Measurements from ENCODE around the gene CMSS1. TPM values are rescaled to one million over a fixed set of nuclear protein-coding genes. Genes with fewer than 3 reads are reported as not detected.

CMSS1 gene
- total RNA-seq, 1 experiment from 2014 or later: 64.1 TPM

- no peak for ATAC-seq
- no peaks in the 10 kb centered on the region for H3K36me3 ChIP-seq (ENCODE audit: control insufficient read depth in 1 of 2, insufficient read depth in 2 of 2, low read length in 2 of 2)
- no peak overlapping the region for H3K4me2 ChIP-seq (ENCODE audit: low read length)
- no peaks in the 10 kb centered on the region for H3K9me3 ChIP-seq (ENCODE audit: control insufficient read depth in 1 of 2, insufficient read depth in 1 of 2, low read depth in 1 of 2, low read length in 2 of 2)
- no peak overlapping the region for H3K27ac ChIP-seq (ENCODE audit: low read depth, low read length)
- H3K4me3 ChIP-seq (replicated peaks in 1 of 2; ENCODE audit: low read depth in 1 of 2, low read length in 2 of 2): no peak overlapping the region
- H3K27me3 ChIP-seq (ENCODE audit: insufficient read depth, low read length): no peaks in the 10 kb centered on the region
- no peak overlapping the region for H2AFZ ChIP-seq (ENCODE audit: low read depth, low read length, poor library complexity, severe bottlenecking)
- no peak for DNase-seq (ENCODE audit: low read depth, low spot score)
- intact Hi-C loops (cut with micrococcal nuclease): no loop called here
- no peaks in the 10 kb centered on the region for H3K4me1 ChIP-seq (ENCODE audit: control insufficient read depth in 1 of 2, insufficient read depth in 2 of 2, low read length in 2 of 2)
- no TSS peak for BruUV-seq (replicated peaks)
- H4K20me1 ChIP-seq (ENCODE audit: insufficient read depth): no peaks in the 10 kb centered on the region
- no peaks in the 10 kb centered on the region for H3K9me2 ChIP-seq (ENCODE audit: insufficient read depth)
- H3K79me2 ChIP-seq (ENCODE audit: insufficient read depth, low read length): no peaks in the 10 kb centered on the region
- RAD21 ChIA-PET (ENCODE audit: low non-redundant PET in 1 of 2, low total read pairs in 2 of 2, uncharacterized antibody in 2 of 2, unreplicated experiment in 2 of 2): no interaction called here
- TF ChIP-seq, protein P1, sequence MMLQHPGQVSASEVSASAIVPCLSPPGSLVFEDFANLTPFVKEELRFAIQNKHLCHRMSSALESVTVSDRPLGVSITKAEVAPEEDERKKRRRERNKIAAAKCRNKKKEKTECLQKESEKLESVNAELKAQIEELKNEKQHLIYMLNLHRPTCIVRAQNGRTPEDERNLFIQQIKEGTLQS (IDR thresholded peaks at IDR 0.05): no peak
- no peak for TF ChIP-seq FOSL1 (IDR thresholded peaks at IDR 0.05; ENCODE audit: low read depth)
- POLR2A ChIA-PET: no interaction called here
- CTCF ChIA-PET: no interaction called here
- no peak overlapping the region for H3K9ac ChIP-seq (ENCODE audit: low read length)
Observed at GRCh38 chr3:99958222-99958912, 140.7 kb downstream of the CMSS1 start.

DNA sequence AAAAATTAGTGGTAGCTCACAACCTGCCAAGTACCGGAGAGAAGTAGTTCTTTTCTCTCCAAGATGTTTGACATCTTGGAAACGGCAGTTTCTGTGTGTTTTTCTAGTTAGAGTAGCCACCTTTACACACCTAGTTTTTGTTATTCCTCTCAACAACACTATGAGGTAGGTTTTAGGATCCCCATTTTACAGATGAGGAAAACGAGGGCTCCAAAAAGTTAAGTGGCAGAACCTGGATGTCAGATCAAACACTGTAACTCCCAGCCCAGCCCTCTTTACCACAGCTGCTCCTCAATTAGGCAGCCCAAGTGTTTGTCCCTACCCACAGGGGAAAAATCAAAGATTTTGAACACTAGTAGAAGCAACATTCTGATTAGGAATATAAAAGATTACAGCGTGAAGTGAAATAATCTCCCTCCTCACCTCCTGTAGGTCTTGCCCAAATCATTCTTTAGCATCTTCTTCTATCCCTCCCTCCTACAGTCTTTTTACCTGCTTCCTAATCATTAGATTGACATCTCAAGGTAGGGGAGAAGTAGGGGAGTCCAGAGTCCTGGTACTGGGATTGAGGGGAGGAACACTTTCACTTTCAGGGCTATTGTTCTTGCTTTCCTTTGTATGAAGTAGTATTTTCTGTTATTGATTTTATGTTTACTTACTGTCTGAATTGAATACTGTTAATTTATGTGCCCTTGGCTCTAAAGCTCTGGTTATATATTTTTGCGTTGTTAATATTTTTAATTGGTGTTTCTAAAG, 142.6 kb downstream of the CMSS1 start:
- ChIA-PET RAD21 (ENCODE audit: low non-redundant PET in 1 of 2, low total read pairs in 2 of 2, uncharacterized antibody in 2 of 2, unreplicated experiment in 2 of 2) (no interaction called here), CTCF (no interaction called here), POLR2A (no interaction called here)
- H3K4me1 ChIP-seq (ENCODE audit: control insufficient read depth in 1 of 2, insufficient read depth in 2 of 2, low read length in 2 of 2): no peaks in the 10 kb centered on the region
- ATAC-seq (no peak), DNase-seq (ENCODE audit: low read depth, low spot score) (no peak)
- no peaks in the 10 kb centered on the region for H4K20me1 ChIP-seq (ENCODE audit: insufficient read depth)
- no peak overlapping the region for H3K4me3 ChIP-seq (replicated peaks in 1 of 2; ENCODE audit: low read depth in 1 of 2, low read length in 2 of 2)
- BruUV-seq (replicated peaks): no TSS peak
- no peak overlapping the region for H2AFZ ChIP-seq (ENCODE audit: low read depth, low read length, poor library complexity, severe bottlenecking)
- H3K9ac ChIP-seq (ENCODE audit: low read length): no peak overlapping the region
- no peaks in the 10 kb centered on the region for H3K27me3 ChIP-seq (ENCODE audit: insufficient read depth, low read length)
- intact Hi-C loops (cut with micrococcal nuclease): no loop called here
- H3K27ac ChIP-seq (ENCODE audit: low read depth, low read length): no peak overlapping the region
- TF ChIP-seq FOSL1 (IDR thresholded peaks at IDR 0.05; ENCODE audit: low read depth) (no peak), ZBTB33 (IDR thresholded peaks at IDR 0.05; ENCODE audit: extremely low read depth, insufficient replicate concordance, low read length) (no peak), RAD21 (IDR thresholded peaks at IDR 0.05; ENCODE audit: low read depth) (no peak), EZH2 (IDR thresholded peaks at IDR 0.05) (no peak), POLR2AphosphoS5 (IDR thresholded peaks at IDR 0.05; ENCODE audit: low read depth, low read length) (no peak), EZH2phosphoT487 (IDR thresholded peaks at IDR 0.05; ENCODE audit: borderline replicate concordance) (no peak), CEBPB (IDR thresholded peaks at IDR 0.05; ENCODE audit: low read depth) (no peak), TCF7L2 (IDR thresholded peaks at IDR 0.05; ENCODE audit: borderline replicate concordance, extremely low read depth, insufficient read depth, insufficient read length) (no peak), POLR2A (IDR thresholded peaks at IDR 0.05; ENCODE audit: borderline replicate concordance, extremely low read depth, insufficient read depth, insufficient read length) (no peak)
- TF ChIP-seq, protein P1 (IDR thresholded peaks at IDR 0.05): no peak
- TF ChIP-seq, protein P2, sequence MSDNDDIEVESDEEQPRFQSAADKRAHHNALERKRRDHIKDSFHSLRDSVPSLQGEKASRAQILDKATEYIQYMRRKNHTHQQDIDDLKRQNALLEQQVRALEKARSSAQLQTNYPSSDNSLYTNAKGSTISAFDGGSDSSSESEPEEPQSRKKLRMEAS (IDR thresholded peaks at IDR 0.05): no peak
- H3K9me3 ChIP-seq (ENCODE audit: control insufficient read depth in 1 of 2, insufficient read depth in 1 of 2, low read depth in 1 of 2, low read length in 2 of 2): no peaks in the 10 kb centered on the region
- H3K36me3 ChIP-seq (ENCODE audit: control insufficient read depth in 1 of 2, insufficient read depth in 2 of 2, low read length in 2 of 2): no peaks in the 10 kb centered on the region
- H3K4me2 ChIP-seq (ENCODE audit: low read length): no peak overlapping the region
- H3K79me2 ChIP-seq (ENCODE audit: insufficient read depth, low read length): no peaks in the 10 kb centered on the region
- H3K9me2 ChIP-seq (ENCODE audit: insufficient read depth): no peaks in the 10 kb centered on the region
